ENCODE data around the gene ZNF740.

The ZNF740 gene

DNA sequence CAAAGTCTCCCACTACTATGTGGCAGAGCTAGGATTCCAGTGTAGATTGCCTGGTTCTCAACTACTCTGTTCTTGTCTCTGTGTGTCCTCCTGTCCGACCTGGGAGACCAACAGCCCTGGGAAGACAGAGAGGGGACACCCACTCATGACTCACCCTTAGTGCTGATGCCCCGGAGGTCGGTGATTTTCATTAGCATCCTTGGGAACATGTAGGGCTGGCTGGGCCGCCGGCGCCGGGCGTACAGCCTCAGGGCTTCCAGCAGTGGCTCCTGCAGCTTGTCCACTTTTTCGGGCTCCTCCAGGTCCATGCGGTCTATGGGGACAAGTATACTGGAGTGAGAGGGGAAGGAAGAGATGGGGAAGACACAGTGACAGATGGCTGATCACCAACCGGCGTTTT is 32.4 kb downstream of the ZNF740 start:
- DNase-seq (ENCODE audit: low spot score): no peak

DNA sequence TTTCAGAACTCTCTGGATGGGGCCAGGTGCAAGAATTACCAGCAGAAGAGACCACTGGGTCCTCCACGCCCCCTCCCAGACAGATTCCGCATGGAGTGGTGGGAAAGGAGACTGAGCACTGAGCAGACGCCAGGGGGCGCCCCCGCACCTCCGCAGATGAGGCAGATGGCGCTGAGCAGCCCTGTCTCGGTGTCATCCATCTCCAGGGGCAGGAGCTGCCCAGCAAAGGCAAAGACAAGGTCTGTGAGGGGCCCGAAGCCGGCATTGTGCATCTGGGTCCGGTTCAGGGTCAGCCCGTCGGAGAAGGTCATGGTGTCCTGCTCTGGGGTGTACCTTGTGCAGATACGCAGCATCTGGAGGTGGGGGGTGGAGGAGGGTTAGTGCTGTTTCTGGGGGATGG is 32.8 kb downstream of the ZNF740 start:
- peak; percentile 83 for DNase-seq (ENCODE audit: low spot score)

DNA sequence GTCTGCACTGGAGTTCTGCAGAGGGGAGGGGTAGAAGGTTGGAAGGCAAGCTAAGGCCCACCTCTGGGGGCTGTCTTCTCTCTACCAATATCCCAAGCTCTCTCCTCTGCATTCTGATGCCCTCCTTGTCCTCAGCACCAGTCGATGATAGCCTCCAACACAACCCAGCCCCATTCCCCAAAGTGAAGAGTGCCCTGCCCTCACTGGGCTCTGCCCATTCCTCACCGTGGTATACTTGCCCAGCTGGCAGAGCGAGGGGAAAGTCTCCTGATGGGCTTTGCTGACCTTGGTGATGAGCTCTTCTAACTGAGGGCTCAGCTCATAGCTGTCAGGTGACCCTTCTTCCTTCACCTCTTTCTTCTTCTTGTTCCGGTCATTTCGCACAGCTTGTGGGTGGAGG is 33.7 kb downstream of the ZNF740 start:
- DNase-seq (ENCODE audit: low spot score): no peak

DNA sequence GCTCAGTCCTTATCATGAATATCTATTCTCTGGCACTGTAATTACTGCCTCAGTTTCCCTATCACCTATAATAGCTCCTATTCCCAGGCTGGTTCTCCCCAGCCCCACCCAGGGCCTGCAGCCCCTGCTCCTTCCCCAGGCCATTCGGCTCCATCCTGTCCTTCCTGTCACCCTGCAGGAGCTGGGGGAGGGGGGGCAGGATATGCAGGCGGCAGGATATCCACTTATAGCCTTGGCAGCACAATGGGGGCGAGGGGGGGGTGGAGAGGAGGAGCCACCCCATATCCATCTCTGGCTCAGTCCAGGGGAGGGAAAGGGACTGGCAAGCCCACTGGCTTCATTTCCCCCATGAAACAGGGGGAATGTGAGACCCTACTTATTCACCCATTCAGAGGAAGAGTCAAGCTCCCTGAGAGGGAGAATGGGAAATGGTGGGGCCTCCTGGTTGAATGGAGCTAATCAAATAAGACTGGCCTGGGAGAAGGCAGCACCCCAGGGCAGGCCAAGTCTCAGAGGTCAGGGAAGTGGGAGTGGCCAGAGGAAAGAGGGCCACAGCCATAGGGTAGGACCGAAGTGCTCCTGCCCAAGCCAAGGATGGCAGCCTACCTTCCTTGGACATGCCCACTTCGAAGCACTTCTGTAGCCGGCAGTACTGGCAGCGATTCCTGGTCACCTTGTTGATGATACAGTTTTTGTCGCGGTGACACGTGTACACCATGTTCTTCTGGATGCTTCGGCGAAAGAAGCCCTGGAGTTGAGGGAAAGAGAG is 34.3 kb downstream of the ZNF740 start:
- DNase-seq (ENCODE audit: low spot score): no peak

DNA sequence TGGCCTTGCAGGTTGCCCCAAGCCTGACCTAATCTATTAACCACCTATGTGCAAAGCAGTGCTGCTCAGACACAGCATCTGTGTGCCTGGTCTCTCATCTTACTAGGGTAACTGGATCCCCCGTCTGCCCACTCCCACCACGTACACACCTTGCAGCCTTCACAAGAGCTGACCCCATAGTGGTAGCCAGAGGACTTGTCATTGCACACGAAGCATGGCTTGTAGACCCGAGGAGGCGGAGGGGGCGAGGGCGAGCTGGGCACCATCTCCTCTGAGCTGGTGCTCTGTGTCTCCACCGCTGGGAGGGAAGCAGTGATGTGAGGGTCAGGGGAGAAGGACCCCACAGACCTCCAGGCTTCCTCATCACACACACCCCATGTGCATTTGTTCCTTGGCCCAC is 35.0 kb downstream of the ZNF740 start:
- no peak for DNase-seq (ENCODE audit: low spot score)

DNA sequence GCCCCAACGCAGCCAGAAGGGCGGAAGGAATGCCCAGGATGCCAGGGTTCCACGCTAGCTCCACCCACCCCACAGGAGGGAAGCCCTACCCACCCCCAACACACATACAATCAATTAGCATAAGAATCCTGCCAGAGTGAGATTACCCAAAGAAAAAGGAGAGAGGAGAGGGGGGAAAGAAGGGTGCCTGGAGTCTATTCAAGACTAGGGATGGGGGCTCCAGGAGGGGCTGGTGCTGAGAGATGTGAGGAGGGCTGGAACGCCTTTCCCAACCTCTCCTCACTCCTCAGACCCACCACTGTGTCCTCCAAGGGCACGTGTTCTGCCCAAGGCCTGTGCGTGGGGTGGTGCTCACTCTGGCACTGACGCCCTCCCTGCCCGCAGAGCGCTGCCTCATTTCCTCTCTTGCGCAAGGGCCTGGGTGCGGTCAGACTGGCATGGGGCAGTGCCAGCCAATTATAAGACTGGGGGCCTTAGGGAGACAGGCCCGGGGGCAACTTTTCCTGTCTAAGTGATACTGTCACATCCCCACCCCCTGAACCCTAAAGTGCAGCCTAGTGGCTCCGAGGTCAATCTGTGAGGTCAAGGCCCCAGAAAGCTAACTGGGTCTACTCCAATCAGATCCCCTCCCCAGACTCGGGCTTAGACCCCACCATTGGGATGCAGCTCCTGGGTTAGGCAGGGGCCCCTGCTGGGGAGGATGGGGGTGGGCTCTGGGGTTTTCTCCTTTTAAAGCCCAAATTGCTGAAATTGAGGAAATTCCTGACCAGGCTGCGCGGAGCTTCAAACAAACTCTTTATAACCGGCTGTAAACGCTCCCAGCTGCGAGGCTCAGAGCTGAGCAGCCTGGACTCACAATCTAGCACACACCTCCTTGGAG is 36.8 kb downstream of the ZNF740 start:
- DNase-seq (ENCODE audit: low spot score): no peak

DNA sequence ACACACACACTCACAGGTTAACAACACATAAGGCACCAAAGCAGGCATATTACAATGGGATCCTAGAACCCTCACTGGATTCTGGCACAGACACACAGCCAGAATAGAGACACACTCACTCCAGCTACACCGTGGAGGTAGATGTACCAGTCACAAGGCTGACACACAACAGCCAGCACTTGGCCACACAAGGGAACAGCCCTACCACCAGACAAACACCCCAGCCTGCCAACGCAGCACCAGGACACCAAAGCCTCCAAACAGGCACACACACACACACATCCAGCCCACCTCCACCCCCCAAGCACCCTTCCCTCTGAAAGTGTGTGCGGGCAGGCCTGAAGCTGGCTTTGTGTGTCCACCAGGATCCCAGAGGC is 37.4 kb downstream of the ZNF740 start:
- no peak for DNase-seq (ENCODE audit: low spot score)

DNA sequence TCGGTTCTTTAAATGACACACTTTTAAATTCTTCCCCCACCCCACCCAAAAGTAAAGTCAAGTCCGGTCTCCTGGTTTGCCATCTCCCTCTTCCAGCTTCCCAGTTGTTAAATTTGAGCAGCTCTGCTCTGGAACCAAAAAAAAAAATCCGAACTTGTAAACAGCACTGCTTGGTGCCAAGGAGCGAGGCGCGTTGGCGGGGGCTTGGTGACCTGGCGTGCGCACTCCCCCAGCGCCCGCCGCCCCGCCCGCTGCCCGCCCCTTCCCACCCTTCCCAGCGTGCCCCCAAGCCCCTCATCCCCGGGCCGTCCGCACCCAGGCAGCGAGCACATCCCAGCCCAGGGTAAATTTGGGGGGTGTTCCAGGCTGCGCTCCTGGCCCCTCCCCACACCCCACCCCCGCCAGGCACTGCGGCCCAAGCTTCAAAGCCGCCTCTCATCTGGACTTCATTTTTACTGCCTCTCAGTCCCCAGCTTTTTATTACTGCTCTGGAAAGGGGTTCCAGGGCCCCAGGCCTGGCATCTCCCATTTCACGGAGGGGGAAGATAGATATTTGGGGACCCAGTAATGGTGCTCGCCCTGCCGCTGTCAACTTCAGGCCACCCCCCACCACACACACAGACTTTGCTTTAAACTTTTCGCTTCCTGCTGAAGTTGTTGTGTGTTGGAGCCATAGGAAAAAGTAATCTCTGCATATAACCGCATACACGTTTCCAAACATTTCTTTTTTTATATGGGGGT is 38.2 kb downstream of the ZNF740 start:
- no peak for DNase-seq (ENCODE audit: low spot score)

DNA sequence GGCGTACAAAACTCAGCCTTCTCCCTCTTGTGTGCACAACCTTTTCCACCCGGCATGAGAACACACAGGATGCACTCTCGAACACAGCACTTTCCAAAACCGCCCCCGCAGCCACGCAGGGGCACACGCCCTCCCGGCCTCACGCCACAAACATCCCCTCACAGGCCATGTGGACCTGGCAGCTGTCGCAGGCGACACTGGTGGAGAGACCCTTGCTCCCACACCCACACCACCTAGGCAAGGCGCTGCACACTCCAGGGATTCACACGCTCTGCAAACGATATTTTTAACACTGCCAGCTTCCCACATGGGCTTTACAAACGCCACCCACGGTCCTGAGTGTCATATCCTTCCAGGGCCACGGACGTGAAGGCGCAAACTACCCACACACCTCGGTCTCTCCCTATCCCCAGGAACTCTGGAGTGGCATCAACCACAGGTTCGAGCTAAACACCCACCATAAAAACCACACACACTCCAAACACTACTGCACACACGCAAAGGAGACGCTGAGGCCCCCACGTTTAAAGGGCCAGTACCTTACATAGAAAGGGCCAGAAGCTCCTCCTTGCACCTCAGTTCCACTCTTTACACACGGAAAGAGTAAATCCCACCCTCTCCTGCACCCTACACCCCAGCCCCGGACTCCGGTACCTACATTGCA is 38.9 kb downstream of the ZNF740 start:
- DNase-seq (ENCODE audit: low spot score): no peak

DNA sequence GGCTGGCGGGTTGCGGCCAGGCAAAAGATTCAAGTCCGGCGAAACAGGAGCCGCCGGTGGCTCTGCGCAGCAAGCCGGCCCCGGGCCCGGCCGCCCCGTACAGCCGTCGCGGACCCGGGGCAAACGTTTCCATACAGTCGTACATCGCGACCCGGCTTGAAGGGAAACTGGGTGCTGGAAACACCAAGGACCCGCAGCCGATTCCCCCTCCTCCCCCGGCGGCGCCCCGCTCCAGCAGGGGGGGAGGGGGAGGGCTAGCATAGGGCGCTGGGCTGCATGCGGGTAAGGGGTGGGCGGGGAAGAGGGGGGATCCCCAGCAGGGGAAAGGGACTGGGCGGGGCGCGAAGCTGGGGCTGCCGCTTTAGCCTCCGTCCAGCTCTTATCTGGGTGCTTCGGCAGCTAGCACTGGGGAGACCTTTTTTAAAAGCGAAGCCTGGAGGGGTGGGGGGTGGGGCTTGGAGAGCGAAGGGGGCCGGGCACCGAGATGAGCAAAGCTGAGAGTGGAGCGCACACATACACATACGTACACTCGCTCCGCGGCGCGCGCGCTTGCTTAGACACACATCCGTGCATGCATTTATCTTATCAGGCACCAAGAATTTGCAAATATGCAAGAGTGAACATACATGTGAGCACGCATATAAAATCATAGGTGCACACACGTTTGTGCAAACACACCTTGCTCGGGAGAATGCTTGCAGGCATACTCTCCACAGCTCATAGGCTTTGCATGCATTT is 39.6 kb downstream of the ZNF740 start:
- no peak for DNase-seq (ENCODE audit: low spot score)

DNA sequence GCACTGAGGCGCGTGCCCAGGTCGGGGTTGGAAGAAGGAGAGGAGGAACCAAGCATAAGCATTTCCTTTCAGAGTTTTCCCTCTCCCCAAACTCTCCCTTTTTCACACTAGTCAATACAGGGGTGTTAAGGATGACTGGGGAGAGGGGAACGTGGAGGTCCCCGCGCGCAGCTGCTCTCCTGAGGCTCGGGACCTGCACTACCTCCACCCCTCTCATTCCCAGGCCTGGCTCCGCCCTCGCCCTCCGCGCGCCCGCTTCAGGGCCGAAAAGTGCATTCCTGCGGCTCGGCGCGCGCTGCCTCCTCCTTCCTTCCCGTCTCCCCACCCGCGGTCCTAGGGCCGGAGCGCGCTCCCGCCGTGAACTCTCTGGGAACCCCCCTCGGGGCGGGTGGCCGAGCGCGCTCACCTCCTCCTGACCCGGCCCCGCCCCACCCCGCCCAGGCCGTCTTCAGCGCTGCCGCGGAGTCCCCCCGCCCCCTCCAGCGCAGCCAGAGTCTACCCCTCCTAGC is 40.2 kb downstream of the ZNF740 start:
- DNase-seq (ENCODE audit: low spot score): peak; percentile 82

DNA sequence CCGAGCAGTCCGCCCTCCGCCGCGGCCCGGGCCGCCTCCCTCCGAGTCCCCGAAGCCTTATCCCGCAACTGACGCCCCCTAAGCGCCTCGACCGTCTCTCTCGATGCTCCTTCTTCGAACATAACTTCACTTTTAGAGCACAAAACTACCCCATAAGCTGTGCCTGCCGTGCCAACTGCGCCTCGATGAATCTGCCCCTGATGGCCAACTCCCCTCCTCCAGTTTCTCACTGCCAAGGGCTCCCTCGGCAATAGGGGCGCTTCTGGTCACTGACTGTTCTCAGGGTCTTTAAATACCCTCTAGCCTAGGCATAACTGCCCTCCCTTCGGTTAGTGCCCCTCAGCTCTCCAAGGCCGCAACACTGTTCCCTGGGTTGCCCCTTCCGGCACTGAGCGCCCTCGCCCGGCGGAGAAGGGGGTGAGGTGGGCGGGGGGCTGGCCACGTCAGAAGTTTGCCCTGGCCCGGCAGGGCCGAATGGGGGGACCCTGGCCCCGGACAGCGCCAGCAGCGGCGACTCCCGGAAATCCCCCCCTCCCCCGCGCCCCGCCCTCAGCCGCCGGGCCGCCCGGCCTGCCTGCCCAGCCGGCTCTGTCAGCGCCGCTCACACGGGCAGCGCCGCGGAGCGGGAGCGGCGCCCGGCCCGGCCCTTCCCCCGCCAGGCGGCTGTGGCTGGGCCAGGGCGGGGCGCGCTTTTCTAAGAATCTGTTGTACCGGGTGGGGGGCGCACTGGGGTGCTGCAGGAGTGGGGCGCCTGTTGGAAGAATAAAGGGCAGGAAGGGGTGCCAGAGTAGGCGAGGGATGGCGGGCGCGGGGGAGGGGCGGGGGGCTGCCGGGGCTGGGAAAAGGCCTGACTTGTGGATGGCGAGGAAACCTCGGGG is 40.9 kb downstream of the ZNF740 start:
- peak; percentile 33 for DNase-seq (ENCODE audit: low spot score)

DNA sequence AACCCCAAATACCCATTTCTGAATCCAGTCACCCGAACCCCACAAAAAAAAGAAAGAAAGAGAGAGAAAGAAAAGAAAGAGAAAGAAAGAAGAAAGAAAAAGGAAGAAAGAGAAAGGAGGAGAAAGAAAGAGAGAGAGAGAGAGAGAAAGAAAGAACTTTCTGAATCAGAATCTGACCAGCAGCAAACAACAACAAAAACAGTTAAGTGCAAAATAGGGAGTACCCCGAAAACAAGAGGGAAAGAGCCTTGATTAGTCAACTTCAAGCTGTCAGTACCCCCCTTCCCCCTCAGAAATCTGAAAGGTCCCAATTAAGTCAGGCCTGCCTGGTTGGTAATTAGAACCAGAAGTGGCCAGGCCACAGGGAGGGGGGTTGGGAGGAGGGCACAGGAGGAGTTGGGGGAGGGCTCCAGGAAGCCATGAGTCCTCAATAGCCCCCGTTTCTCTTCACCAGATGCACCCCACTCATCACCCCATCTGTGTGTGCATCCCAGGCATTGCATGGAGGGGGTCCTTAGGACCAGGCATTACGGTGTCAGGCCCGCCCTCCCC is 41.7 kb downstream of the ZNF740 start:
- DNase-seq (ENCODE audit: low spot score): no peak

DNA sequence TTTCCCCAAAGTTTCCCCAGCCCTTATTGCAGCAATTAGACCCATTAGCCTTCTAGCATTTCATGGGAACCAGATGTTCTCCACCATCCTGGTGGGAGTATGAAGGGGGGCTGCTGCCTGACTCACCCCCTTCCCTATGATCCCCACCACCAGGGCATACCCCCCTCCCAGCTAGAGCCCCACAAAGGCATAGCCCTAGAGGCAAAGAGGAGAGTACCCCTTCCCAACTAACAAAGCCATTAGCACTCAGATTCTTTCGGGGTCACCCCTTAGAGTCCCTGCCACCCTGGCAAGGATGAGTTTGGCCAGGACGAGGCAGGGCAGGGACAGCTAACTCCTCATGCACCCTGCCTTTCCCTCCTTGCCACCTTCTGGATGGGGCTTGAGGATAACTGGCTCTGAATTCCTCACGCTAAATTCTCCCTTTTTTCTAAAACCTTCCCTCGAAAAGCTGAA is 42.3 kb downstream of the ZNF740 start:
- no peak for DNase-seq (ENCODE audit: low spot score)

DNA sequence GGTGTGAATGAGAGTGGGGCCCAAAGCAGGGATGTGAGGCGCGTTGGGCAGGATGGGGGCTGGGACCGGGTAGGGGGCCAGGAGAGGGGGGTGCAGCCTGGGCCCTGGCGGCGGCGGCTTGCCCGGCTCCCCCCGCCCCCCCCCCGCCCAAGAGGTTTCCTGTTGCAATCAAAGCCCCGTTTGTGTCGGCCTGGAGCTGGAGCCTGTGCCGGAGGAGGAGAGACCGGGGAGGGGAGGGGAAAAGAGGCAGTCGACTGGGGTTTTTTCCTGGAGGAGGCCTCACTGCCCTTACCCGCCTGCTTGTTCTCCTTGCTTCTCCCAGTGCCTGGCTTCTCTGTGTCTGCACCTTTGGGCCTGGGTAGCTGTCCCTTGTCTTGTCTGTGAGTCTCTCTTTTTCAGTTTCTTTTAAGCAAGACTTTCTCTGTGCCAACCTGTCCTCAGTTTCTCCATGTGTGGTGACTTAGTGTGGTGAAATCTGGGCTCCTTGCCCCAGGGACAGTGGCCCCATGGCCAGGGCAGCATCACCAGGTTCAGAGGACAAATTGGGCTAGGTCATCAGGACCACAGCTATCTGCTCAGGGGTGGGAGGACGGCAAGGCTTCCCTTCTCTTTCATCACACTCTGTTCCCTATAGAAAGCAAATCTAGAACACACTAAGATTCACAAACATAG is 43.0 kb downstream of the ZNF740 start:
- DNase-seq (ENCODE audit: low spot score): no peak

DNA sequence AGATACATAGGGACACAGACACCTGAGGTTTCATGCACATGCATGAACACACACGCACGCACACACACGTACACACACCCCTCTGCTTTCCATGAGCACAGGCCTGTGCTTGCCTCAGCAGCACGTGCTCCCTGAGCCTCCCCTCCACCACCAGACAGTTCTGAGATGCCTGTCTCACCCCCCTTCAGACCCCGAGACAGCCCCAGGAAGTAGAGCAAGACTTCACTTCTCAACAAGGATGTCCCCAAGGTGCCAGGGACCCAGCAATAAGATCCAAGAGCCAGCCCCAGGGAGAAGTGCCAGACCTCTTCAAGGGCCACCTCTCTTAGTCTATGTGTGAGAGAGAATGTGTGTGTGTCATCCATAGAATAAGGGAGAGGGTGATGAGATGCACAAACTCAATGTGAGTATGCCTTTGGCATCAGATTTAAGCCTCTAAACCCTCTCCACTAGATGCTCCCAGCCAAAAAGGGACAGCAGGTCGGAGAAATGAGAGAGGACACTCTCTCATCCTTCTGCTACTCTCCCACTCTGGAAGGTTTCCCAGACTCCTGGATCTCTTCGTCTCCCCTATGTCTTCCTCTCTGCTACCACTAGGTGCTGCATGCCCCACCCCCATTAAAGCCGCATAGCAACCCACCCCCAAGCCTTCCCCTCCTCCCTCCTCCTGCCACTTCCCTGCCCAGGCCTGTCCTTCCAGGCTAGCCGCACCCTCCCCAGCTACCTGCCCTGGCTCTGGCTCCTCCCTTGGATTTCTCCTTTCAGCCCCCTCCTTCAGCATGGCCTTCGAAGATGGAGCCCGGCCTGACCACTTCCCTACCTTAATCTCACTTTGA is 43.8 kb downstream of the ZNF740 start:
- DNase-seq (ENCODE audit: low spot score): peak; percentile 60

DNA sequence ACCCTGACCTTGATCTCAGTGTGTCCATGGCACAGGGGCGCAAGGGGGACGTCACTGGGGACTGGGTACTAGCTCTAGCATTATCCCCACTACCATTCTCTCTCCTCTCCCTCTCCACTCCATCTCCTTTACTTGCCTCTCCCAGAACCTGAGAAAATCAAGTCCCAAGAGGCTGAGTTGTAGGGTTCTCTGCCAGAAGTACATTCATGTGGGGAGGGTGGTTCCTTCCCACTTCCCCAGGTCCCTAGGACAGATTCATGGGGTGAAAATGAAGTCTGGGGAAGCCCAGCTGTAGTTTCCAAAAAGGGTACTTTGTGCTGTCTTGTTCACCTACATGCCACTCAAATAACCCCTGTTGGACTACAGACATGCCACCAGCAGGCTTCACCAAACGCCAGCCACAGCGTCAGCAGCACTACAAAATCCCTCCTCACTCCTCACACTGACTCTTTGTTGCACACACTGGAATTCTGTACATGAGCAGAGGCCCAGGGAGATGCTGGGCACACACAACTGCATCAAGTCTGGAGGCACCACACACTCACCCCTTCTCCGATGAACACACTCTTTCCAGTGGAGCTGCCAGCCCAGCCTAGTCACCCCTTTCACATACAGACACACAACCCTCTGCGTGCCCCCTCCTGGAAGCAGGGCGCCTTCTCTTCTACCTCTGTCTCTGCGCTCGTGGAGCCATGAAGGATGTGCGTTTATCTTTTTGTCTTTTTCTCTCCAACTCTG is 44.5 kb downstream of the ZNF740 start:
- DNase-seq (ENCODE audit: low spot score): no peak

Measured in SK-N-DZ (cell line).